WERI-Rb-1 (cell line): ENCODE data around the gene PRR11.

Source experiments
- DNase-seq: peaks from one replicate; pipeline ENCODE4 v3.0.0-alpha.2; 2020
- H3K27ac ChIP-seq: fragments of 250-450 bp; sonication (Bioruptor Pico); 2 replicates; pipeline ENCODE4 v1.5.1; 2020; ENCODE audit warnings: mild to moderate bottlenecking, moderate library complexity
- H3K27me3 ChIP-seq: fragments of 250-450 bp; sonication (Bioruptor Pico); 2 replicates; pipeline ENCODE4 v1.5.1; 2021; ENCODE audit warnings: mild to moderate bottlenecking, low read depth, moderate library complexity; ENCODE audit not compliant: insufficient read depth, severe bottlenecking
- H3K36me3 ChIP-seq: fragments of 250-450 bp; sonication (Bioruptor Pico); 2 replicates; pipeline ENCODE4 v1.5.1; 2020; ENCODE audit warnings: mild to moderate bottlenecking, moderate library complexity
- H3K4me3 ChIP-seq: 2 replicates; pipeline ENCODE4 v1.5.1; 2011; ENCODE audit warnings: low read depth, mild to moderate bottlenecking, control low read depth, low read length
- H3K9me3 ChIP-seq: fragments of 250-450 bp; sonication (Bioruptor Pico); 2 replicates; pipeline ENCODE4 v1.5.1; 2021; ENCODE audit warnings: mild to moderate bottlenecking, moderate library complexity; ENCODE audit not compliant: severe bottlenecking
- TF ChIP-seq, protein P1 (sequence below): IDR thresholded peaks from 2 replicates; pipeline ENCODE4 v1.5.1; 2011; ENCODE audit warnings: low read depth, mild to moderate bottlenecking, control low read depth, inconsistent platforms, low read length

PRR11 gene

DNA sequence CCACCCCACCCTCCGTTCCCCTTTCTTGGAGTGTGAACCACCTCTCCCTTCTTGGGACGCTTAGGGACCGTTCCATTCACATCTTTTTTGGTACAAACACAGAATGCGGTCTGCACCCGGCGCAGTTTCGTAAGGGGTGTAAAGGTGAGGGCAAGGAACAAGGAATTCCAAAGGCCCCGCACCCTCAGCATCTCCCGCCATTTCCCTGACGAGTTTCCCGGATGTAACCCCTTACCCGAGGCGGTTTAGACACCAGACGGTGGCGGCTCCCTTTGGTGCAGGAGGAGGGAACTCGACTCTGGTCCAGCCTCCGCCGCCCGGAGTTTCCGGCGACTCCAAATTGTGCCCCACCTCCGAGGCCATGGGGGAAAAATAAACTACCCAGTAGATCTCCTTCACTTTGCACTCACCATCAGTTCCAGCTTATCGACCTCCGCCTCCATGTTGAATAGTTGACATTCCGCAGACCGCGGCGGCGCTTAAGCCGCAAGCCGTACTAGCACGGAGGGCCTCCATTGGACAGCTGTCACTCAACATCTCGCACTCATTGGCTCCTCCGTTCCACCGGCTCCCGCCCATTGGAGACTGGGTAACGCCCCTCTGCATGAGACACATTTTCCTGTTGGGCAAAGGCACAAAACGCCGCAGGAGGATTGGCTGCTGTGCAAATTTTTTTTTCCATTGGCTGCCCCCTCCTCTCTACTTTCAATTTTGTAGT is 666 bp upstream of the PRR11 start, which contains the start of gene SKA2:
SKA2 (minus strand) TSS at position 466 of the 718 bp plus-strand sequence; CDS start at position 443, 23 bp downstream.
- peak; percentile 100 for DNase-seq
- Histone ChIP-seq H3K27ac (peak within 1 kb of the TSS; percentile 98), H3K9me3 (no peaks in the 10 kb centered on the region), H3K4me3 (peak within 1 kb of the TSS; percentile 78), H3K36me3 (peaks cover 42% of the 10 kb centered on the region), H3K27me3 (no peaks in the 10 kb centered on the region)
- TF ChIP-seq, protein P1, sequence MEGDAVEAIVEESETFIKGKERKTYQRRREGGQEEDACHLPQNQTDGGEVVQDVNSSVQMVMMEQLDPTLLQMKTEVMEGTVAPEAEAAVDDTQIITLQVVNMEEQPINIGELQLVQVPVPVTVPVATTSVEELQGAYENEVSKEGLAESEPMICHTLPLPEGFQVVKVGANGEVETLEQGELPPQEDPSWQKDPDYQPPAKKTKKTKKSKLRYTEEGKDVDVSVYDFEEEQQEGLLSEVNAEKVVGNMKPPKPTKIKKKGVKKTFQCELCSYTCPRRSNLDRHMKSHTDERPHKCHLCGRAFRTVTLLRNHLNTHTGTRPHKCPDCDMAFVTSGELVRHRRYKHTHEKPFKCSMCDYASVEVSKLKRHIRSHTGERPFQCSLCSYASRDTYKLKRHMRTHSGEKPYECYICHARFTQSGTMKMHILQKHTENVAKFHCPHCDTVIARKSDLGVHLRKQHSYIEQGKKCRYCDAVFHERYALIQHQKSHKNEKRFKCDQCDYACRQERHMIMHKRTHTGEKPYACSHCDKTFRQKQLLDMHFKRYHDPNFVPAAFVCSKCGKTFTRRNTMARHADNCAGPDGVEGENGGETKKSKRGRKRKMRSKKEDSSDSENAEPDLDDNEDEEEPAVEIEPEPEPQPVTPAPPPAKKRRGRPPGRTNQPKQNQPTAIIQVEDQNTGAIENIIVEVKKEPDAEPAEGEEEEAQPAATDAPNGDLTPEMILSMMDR = no peak

DNA sequence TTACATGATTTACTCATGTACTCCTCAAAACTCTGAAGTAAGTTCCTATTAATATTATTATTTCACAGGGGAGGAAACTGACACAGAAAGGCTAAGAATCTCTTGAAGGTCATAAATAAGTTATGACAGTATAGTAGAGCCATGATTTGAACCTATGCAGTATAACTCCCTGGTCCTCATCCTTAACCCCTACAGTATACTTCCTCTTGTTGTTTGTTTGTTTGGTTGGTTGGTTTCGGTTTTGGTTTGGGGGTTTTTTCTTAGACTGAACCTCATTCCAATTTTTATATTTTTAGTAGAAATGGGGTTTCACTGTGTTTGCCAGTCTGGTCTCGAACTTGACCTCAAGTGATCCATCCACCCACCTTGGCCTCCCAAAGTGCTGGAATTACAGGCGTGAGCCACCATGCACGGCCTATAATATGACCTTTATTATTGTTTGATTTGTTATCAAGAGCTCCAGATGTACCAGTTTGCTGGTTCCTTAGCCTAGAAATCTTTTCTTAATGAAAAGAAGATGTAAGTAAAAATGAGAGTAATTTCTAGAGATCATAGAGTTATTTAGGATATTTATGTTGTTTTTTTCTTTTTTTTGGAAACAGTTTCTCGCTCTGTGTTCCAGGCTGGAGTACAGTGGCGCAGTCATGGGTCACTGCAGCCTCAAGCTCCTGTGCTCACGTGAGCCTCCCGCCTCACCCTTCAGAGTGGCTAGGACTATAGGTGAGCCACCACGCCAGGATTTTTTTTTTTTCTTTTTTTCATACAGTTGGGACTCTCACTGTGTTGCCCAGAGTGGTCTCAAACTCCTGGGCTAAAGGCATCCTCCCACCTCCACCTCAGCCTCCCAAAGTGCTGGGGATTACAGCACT is 4.8 kb downstream of the PRR11 start:
- Histone ChIP-seq H3K9me3 (no peaks in the 10 kb centered on the region), H3K36me3 (peaks cover 22% of the 10 kb centered on the region), H3K27ac (no peak overlapping the region), H3K27me3 (no peaks in the 10 kb centered on the region), H3K4me3 (no peak overlapping the region)
- TF ChIP-seq, protein P1 = no peak
- DNase-seq = no peak

DNA sequence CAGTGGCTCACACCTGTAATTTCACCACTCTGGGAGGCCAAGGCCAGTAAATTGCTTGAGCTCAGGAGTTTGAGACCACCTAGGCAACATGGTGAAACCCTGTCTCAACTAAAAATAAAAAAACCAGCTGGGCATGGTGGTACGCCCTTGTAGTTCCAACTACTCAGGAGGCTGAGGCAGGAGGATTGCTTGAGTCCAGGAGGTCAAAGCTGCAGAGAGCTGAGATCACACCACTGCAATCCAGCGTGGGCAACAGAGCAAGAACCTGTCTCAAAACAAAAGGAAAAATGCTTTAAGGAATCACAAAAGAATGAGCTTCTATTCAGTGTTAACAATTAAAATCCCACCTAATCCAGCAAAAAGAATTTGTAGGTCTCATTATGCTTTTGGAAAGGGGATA is 5.9 kb downstream of the PRR11 start:
- Histone ChIP-seq H3K36me3 (peaks cover 22% of the 10 kb centered on the region), H3K27me3 (no peaks in the 10 kb centered on the region), H3K9me3 (no peaks in the 10 kb centered on the region), H3K27ac (no peak overlapping the region), H3K4me3 (no peak overlapping the region)
- TF ChIP-seq, protein P1 = no peak
- no peak for DNase-seq

DNA sequence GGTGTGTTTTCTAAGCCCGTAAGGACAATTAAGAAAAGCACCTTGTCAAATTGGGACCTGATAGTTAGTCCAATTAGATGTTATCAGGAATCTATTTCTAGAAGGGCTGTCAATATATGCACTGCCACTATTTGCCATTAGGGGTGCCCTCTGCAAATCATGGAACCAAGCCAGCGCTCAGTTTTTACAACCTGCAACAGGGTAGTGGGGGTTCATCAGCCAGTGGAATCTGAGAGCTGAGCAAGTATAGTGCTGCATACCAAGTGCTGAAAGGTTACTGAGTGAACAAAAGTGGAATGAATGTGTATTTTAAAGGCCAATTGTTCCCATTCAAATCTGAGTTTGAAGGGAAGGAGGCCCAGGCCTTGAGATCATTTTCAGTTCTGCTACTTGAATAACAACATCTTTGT is 10.4 kb downstream of the PRR11 start:
- H3K36me3 ChIP-seq = peaks cover 32% of the 10 kb centered on the region
- H3K27me3 ChIP-seq = no peaks in the 10 kb centered on the region
- TF ChIP-seq, protein P1 = peak; percentile 66
- H3K4me3 ChIP-seq = no peak overlapping the region
- no peaks in the 10 kb centered on the region for H3K9me3 ChIP-seq
- no peak overlapping the region for H3K27ac ChIP-seq
- DNase-seq = peak; percentile 59

DNA sequence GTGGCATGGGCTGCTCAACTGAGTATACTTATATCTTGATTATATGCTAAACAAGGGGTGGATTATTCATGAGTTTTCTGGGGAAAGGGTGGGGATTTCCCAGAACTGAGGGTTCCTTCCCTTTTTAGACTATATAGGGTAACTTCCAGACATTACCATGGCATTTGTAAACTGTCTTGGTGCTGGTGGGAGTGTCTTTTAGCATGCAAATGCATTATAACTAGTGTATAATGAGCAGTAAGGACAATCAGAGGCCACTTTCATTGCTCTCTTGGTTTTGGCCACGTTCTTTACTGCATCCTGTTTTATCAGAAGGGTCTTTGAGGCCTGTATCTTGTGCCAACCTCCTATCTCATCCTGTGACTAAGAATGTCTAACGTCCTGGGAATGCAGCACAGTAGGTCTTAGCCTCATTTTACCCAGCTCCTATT is 12.0 kb downstream of the PRR11 start:
- no peak overlapping the region for H3K27ac ChIP-seq
- TF ChIP-seq, protein P1 = no peak
- DNase-seq = no peak
- H3K9me3 ChIP-seq = no peaks in the 10 kb centered on the region
- H3K4me3 ChIP-seq = no peak overlapping the region
- no peaks in the 10 kb centered on the region for H3K27me3 ChIP-seq
- H3K36me3 ChIP-seq = peaks cover 35% of the 10 kb centered on the region
